Measurements from ENCODE around the gene C17orf67. TPM values are rescaled to one million over a fixed set of nuclear protein-coding genes. Genes with fewer than 3 reads are reported as not detected.

The C17orf67 gene
- total and polyA plus RNA-seq, 10 of the 15 experiments (the other 5 are each of a cell fraction or from before 2014, with no cell fraction given), result 0.24 to 3.3 (median 0.89) TPM

DNA sequence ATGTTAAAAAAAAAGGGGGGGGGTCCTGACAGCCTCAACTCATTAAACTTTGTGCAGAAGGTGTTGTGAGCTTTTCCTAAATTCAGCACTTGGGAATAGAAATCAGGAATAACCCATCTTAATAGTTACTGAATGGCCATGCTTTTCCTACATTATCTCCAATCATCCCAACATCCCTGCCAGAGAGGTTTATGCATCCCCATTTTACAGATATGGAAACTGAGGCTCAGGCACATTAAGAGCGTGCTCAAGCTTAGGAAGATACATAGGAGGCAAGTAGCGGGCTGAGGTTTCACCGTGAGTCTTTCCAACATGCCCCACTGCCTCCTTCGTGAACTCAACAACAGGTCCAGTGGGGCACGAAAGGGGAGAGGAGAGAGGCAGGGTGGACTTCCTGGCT, 78.4 kb downstream of the C17orf67 start:
- ChIA-PET POLR2A (no interaction called here), CTCF (interaction anchor here (1.4 kb wide), 1 partner anchor 25 kb away, joined by 6 read pairs; no protein-coding TSS in a partner anchor), SMC1A (ENCODE audit: uncharacterized antibody, unreplicated experiment) (no interaction called here), RAD21 (ENCODE audit: unreplicated experiment) (no interaction called here)
- H2AFZ ChIP-seq (ENCODE audit: control insufficient read depth, low read depth, low read length), result no peak overlapping the region
- H3K4me3 ChIP-seq, result no peak overlapping the region
- H3K4me1 ChIP-seq (ENCODE audit: control insufficient read depth, insufficient read depth, low read length), result no peaks in the 10 kb centered on the region
- WGBS (ENCODE audit: insufficient coverage, insufficient replicate concordance, low lambda C conversion rate, missing lambda C conversion rate), result 30% methylated on average over 5 of the region's 5 CpGs
- H3K9ac ChIP-seq (ENCODE audit: control insufficient read depth, insufficient read depth, low read length), result no peak overlapping the region
- H3K36me3 ChIP-seq (ENCODE audit: control insufficient read depth in 2 of 2, insufficient read depth in 2 of 2, low read length in 1 of 2), result no peaks in the 10 kb centered on the region
- intact Hi-C loops (cut with micrococcal nuclease; ENCODE audit: unreplicated experiment) (no loop called here), in situ Hi-C loops (cut with MboI) (no loop called here)
- DNase-seq (ENCODE audit: low read depth, low spot score) (no peak), ATAC-seq (no peak), FAIRE-seq (no peak)
- TF ChIP-seq, protein P1, sequence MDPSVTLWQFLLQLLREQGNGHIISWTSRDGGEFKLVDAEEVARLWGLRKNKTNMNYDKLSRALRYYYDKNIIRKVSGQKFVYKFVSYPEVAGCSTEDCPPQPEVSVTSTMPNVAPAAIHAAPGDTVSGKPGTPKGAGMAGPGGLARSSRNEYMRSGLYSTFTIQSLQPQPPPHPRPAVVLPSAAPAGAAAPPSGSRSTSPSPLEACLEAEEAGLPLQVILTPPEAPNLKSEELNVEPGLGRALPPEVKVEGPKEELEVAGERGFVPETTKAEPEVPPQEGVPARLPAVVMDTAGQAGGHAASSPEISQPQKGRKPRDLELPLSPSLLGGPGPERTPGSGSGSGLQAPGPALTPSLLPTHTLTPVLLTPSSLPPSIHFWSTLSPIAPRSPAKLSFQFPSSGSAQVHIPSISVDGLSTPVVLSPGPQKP (IDR thresholded peaks at IDR 0.05; ENCODE audit: low read depth, low read length), result no peak
- no peak for TF ChIP-seq YY1 (IDR thresholded peaks at IDR 0.05; ENCODE audit: low read depth, low read length)
- TF ChIP-seq PAX5 (IDR thresholded peaks at IDR 0.05; ENCODE audit: borderline replicate concordance, low read depth, low read length), result no peak
- TF ChIP-seq KDM1A (IDR thresholded peaks at IDR 0.05; ENCODE audit: borderline replicate concordance), result no peak
- TF ChIP-seq BMI1 (IDR thresholded peaks at IDR 0.05; ENCODE audit: borderline replicate concordance), result no peak
- TF ChIP-seq BRCA1 (IDR thresholded peaks at IDR 0.05; ENCODE audit: low read depth, low read length), result no peak
- TF ChIP-seq YBX1 (IDR thresholded peaks at IDR 0.05), result no peak
- TF ChIP-seq, protein P2, sequence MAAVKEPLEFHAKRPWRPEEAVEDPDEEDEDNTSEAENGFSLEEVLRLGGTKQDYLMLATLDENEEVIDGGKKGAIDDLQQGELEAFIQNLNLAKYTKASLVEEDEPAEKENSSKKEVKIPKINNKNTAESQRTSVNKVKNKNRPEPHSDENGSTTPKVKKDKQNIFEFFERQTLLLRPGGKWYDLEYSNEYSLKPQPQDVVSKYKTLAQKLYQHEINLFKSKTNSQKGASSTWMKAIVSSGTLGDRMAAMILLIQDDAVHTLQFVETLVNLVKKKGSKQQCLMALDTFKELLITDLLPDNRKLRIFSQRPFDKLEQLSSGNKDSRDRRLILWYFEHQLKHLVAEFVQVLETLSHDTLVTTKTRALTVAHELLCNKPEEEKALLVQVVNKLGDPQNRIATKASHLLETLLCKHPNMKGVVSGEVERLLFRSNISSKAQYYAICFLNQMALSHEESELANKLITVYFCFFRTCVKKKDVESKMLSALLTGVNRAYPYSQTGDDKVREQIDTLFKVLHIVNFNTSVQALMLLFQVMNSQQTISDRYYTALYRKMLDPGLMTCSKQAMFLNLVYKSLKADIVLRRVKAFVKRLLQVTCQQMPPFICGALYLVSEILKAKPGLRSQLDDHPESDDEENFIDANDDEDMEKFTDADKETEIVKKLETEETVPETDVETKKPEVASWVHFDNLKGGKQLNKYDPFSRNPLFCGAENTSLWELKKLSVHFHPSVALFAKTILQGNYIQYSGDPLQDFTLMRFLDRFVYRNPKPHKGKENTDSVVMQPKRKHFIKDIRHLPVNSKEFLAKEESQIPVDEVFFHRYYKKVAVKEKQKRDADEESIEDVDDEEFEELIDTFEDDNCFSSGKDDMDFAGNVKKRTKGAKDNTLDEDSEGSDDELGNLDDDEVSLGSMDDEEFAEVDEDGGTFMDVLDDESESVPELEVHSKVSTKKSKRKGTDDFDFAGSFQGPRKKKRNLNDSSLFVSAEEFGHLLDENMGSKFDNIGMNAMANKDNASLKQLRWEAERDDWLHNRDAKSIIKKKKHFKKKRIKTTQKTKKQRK (IDR thresholded peaks at IDR 0.05; ENCODE audit: low read depth, low read length), result no peak
- no peak for TF ChIP-seq GABPA (IDR thresholded peaks at IDR 0.05; ENCODE audit: low read depth)
- TF ChIP-seq BHLHE40 (IDR thresholded peaks at IDR 0.05; ENCODE audit: borderline replicate concordance in 1 of 2, low read depth in 2 of 2, low read length in 1 of 2), result no peak
- TF ChIP-seq, protein P3, sequence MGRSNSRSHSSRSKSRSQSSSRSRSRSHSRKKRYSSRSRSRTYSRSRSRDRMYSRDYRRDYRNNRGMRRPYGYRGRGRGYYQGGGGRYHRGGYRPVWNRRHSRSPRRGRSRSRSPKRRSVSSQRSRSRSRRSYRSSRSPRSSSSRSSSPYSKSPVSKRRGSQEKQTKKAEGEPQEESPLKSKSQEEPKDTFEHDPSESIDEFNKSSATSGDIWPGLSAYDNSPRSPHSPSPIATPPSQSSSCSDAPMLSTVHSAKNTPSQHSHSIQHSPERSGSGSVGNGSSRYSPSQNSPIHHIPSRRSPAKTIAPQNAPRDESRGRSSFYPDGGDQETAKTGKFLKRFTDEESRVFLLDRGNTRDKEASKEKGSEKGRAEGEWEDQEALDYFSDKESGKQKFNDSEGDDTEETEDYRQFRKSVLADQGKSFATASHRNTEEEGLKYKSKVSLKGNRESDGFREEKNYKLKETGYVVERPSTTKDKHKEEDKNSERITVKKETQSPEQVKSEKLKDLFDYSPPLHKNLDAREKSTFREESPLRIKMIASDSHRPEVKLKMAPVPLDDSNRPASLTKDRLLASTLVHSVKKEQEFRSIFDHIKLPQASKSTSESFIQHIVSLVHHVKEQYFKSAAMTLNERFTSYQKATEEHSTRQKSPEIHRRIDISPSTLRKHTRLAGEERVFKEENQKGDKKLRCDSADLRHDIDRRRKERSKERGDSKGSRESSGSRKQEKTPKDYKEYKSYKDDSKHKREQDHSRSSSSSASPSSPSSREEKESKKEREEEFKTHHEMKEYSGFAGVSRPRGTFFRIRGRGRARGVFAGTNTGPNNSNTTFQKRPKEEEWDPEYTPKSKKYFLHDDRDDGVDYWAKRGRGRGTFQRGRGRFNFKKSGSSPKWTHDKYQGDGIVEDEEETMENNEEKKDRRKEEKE (IDR thresholded peaks at IDR 0.05), result no peak
- TF ChIP-seq, protein P4, sequence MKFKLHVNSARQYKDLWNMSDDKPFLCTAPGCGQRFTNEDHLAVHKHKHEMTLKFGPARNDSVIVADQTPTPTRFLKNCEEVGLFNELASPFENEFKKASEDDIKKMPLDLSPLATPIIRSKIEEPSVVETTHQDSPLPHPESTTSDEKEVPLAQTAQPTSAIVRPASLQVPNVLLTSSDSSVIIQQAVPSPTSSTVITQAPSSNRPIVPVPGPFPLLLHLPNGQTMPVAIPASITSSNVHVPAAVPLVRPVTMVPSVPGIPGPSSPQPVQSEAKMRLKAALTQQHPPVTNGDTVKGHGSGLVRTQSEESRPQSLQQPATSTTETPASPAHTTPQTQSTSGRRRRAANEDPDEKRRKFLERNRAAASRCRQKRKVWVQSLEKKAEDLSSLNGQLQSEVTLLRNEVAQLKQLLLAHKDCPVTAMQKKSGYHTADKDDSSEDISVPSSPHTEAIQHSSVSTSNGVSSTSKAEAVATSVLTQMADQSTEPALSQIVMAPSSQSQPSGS (IDR thresholded peaks at IDR 0.05; ENCODE audit: low read length), result no peak
- TF ChIP-seq, protein P5, sequence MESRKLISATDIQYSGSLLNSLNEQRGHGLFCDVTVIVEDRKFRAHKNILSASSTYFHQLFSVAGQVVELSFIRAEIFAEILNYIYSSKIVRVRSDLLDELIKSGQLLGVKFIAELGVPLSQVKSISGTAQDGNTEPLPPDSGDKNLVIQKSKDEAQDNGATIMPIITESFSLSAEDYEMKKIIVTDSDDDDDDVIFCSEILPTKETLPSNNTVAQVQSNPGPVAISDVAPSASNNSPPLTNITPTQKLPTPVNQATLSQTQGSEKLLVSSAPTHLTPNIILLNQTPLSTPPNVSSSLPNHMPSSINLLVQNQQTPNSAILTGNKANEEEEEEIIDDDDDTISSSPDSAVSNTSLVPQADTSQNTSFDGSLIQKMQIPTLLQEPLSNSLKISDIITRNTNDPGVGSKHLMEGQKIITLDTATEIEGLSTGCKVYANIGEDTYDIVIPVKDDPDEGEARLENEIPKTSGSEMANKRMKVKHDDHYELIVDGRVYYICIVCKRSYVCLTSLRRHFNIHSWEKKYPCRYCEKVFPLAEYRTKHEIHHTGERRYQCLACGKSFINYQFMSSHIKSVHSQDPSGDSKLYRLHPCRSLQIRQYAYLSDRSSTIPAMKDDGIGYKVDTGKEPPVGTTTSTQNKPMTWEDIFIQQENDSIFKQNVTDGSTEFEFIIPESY (IDR thresholded peaks at IDR 0.05), result no peak
- TF ChIP-seq RAD21 (IDR thresholded peaks at IDR 0.05; ENCODE audit: insufficient read depth, low read depth, low read length), result no peak
- peaks cover 0 to 7% of the 10 kb centered on the region in 2 experiments; a peak in 2 of 4 replicates for H3K27me3 ChIP-seq (replicated peaks in 1 of 2; ENCODE audit: control insufficient read depth in 2 of 2, insufficient read depth in 2 of 2, low read length in 1 of 2)
- H4K20me1 ChIP-seq (ENCODE audit: control insufficient read depth, insufficient read depth), result no peaks in the 10 kb centered on the region
- H3K79me2 ChIP-seq (ENCODE audit: control insufficient read depth, insufficient read depth, low read length), result no peaks in the 10 kb centered on the region
- H3K4me2 ChIP-seq (ENCODE audit: control insufficient read depth, insufficient read depth), result no peak overlapping the region
- H3K9me3 ChIP-seq (replicated peaks; ENCODE audit: control insufficient read depth, insufficient read depth, low read length), result no peaks in the 10 kb centered on the region
- no peak overlapping the region for H3K27ac ChIP-seq (ENCODE audit: control insufficient read depth, insufficient read depth)
- no TSS peak for BruUV-seq (replicated peaks)
